HG03571 (cell line): ENCODE measurements around the gene MRPS14.

ENCODE experiments used
- ATAC-seq: cut with Tn5 transposase; IDR thresholded peaks from one replicate; pipeline ENCODE4 v1.9.1; 2021; ENCODE audit not compliant: unreplicated experiment

MRPS14 gene

GRCh38 chr1:174988986-174989385, 34.2 kb downstream of the MRPS14 start:
- ATAC-seq: no peak

DNA sequence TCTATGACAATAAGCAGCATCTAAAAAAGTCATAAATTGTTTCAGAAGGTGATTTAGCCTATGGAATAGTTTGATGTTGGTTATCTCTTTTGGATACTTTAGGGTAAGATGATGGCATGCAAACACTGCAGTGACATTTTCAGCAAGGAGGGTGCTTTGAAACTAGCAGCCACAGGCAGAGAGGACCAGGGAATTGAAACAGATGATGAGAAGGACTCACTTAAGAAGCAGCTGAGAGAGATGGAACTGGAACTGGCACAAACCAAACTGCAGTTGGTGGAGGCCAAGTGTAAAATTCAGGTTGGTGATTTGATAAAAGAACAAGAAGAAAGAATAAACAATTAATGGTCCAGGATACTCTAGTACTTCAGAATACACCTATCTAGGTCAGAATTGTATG, 34.7 kb downstream of the MRPS14 start:
- ATAC-seq: no peak

DNA sequence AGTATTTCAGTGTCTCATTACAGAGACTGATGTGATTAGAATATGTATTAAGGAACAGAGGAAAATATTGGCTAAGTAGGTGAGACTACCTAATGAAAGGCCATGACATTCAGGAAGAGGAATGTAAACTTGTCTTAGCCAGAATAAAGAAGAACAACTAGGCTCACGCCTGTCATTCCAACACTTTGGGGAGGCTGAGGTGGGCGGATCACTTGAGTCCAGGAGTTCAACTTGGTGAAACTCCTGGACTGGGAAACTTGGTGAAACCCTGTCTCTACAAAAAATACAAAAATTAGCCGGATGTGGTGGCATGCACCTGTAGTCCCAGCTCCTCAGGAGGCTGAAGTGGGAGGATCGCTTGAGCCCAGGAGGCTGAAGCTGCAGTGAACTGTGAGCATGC, 38.3 kb downstream of the MRPS14 start:
- no peak for ATAC-seq

DNA sequence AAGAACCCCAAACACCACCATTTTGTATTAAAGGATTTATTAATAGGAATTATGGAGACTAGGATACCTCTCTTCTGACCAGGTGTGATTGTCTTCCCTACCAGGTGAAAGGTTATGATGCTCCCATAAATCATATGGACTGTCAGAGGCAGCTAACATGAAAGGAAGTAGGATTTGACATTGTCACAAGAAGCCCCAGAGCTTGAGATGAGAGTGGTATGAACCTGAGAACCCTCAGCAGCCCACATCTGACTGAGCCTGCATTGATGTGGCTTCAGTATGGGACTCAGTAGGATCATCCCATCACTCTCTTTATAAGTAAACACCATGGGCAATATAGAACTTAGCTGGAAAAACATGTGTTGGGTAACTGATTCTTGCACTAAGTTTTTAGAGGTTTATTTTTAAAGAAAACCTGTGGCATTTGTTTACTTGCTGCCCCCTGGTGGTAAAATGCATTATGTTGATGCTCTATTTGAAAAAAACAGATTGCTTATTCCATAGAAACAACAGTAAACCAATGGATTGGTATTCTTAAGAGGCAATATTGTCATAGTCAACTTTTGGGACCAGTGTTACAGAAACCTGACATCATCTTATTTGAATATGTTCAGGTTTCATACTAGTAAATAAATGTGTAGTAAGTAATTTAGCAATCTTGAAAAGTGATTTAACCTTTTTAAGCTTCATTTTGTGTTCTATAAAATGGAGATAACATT, 40.1 kb downstream of the MRPS14 start:
- no peak for ATAC-seq

DNA sequence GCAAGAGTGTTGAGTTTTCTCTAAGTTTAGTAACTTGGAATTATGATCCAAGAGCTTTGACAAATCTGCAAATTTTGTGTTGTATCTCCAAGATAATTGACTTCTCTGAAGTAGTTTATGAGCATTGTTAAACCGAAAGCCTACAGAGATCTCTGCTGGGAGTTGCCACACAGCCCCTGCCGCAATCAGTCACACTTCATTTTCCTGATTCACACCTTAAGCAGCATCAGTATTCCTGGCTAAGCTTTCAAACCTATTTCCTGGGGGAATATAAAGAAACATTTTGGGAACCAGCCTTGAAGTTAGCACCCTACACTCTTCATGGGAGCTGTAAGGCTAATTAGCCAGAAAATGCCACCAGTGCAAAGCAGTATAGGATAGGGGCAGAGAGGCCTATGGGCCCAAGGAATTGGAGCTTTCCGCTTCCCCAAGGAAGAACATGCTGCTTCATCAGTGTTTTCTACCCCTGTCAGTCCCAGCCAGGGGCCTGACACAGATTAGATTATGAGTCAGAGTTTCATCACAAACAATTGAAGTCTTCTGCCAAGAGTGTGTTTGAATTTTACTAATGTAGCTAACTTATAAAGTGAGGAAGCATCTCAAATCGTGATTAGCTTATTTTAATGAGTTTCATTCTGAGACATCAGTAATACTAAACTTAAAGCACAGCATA, 46.7 kb downstream of the MRPS14 start:
- ATAC-seq: no peak

DNA sequence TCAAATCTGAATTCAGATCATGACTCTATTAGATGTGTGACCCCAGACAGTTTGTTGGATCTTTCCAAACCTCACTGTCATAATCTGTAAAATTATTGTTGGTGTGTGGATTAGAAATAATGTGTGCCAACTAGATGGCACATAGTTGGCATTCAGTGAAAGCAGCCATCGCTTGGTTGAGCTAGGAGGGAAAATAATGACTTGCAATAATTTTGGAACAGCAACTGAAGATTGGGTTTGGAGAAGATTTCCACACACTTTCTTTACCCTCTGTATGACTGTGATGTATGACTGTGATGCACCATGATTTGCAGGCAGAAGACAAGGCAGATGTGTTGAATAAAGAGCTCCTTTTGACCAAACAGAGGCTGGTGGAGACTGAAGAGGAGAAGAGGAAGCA, 47.5 kb downstream of the MRPS14 start:
- ATAC-seq: no peak

GRCh38 chr1:174974711-174975119, 48.5 kb downstream of the MRPS14 start:
- no peak for ATAC-seq

DNA sequence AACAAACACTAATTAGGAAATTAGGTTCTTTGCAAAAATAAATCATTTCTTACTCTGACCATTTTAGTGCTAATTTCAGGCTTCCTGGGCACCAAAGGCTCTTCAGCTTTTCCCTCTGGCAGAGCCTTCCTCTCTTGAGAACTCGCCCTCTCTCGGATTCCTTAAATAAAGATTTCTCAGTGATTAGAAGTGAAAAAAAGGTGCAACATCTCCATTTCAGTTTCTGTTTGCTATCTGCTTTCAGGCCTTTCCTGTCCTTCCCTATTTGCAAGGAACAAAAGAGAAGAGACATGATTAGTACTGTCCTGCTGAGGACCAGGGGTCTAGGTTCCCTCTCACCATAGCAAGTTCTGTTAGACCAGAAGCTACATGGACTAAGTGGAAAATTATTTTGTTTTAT, 51.3 kb downstream of the MRPS14 start:
- ATAC-seq: no peak

DNA sequence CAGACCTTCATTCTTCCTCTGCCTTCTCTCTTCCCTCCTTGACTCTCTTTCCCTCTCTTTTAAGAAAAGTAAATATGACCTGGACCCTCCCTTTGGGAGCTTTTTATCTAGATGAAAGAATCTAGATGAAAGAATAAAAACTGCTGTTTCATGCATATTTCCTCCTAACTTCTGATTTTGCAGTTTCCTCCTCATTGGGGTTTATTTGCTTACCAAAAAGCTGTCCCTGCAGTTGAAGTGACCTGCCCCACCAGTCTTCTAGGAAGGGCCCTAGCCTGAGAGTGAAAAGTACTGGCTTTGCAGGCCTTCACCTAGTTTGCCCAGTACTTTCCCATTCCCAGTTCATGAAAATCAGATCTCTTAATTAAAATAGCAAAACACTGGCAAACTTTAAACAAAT, 51.8 kb downstream of the MRPS14 start:
- ATAC-seq: no peak

DNA sequence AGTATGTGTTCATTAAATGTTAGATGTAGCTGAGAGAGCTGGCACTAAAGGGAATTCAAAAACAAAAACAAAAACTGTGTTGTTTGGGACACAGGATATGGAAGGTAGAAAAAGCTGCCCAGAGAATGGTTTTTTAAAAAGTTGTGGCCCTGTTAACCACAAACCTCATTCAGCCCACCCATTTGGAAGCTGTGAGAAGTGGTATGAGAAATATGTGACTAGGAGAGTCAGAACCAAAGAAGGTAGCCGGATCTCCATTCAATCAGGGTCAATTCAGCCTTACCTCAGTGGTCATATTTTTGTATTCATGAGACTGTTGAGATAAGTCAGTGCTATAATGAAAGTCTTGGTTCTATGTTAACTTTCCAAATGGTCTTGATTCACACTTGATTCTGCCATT, 53.2 kb downstream of the MRPS14 start:
- ATAC-seq: no peak

GRCh38 chr1:174968750-174969244, 54.4 kb downstream of the MRPS14 start:
- ATAC-seq: peak; percentile 54

GRCh38 chr1:174967845-174968705, 55.1 kb downstream of the MRPS14 start:
- no peak for ATAC-seq

GRCh38 chr1:174966008-174966572, 57.1 kb downstream of the MRPS14 start:
- no peak for ATAC-seq

DNA sequence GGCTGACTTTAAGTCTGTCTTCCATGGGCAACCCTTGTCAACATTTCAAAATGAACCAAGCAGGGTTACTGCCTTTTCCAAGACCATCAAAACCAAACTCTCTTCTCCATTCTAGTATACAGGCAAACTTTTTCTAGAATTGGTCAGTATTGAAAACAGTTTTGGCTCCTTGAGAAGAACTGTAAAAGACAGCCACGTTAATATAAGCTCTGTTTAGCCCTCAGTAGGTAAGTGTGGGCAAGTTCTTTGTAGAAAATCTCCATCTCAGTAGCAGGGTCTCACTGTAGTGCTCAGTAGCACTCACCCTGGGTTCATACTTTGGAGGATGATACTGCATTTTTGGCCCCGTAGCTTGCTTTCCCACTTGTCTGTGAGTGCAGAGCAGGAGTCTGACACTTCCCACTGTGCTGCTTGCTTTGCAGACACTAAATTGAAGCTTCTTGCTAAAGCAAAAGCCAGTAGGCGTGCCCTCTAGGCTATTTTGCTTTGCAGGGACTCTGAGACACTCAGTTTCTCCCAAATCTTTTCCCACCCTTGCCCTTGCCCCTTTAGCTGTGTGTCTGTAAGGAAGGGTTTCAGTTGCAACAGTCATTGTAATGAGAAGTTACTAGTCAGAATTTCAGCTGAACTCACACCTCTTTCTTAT, 57.7 kb downstream of the MRPS14 start:
- no peak for ATAC-seq

DNA sequence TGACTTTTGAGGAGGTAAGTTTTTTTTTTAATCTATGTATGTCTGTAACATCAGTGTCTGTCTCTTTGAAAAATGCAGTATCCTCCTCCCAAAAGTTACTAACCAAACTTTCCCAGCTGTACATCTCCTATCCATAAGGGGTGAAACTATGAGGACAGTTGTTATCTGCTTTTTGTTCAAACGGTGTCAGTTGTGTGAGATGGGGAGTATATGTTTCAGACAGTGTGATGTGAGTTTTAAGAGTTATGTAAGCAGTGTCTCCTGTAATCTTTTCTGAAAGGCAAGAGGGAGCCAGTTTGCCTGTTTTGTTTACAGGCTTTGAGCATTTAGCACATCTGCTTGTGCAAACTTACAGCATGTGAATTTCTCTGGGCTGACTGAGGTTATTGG, 58.3 kb downstream of the MRPS14 start:
- ATAC-seq: no peak

DNA sequence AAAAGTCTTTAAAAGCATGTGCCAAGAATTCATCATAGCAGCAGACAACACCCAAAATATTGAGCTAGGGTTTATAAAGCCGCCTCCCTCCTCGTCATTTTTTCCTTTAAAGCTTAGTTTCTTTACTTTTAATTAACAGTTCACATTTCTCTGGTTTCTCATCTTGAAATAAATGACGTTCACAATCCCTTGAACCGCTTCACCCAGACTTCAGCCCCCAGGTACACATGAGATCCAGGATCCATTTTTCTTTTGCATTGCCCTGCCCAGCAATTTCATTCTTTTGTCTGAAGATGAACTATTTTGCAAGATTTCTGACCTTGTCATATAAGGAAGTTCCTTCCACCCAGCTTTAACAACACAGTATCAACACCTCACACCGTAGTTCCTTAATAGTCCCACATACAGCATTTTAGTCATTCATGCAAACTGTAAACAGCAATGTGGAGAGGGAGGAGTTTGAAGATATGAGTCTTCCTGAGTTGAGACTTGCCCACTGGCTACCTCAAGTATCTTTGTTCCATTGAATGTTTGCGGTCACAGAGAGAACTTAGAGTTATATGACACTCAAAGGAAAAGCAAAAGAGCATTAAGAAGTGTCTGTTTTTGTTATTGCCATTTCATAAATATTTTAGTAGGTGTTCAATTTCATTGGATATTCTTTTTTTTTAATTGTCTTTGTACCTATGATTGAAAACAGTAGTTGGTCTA, 58.8 kb downstream of the MRPS14 start:
- no peak for ATAC-seq

GRCh38 chr1:174963529-174964125, 59.6 kb downstream of the MRPS14 start:
- no peak for ATAC-seq
